Large intestine (tissue), 3 donors: Measurements from ENCODE around the gene RHBDD3. TPM values are rescaled to one million over a fixed set of nuclear protein-coding genes. Genes with fewer than 3 reads are reported as not detected.
"Not testable (repeated sequence)": the region's sequence is repeated elsewhere in the genome, so short reads cannot be mapped to it uniquely, and the experiment has no call there.

ENCODE experiments used
- DNase-seq, 2 donors: peaks; one replicate each; pipeline versions ENCODE4 v3.0.0 to v3.0.0-alpha.2; 2013
- H3K27ac ChIP-seq: one replicate; pipeline ENCODE4 v1.5.1; 2013; ENCODE audit warnings: low read length
- H3K27me3 ChIP-seq: 2 replicates; pipeline ENCODE4 v1.6.1; 2013; ENCODE audit warnings: low read length; ENCODE audit not compliant: control insufficient read depth, insufficient read depth
- H3K36me3 ChIP-seq: 2 replicates; pipeline ENCODE4 v1.6.1; 2013; ENCODE audit warnings: low read length; ENCODE audit not compliant: control insufficient read depth, insufficient read depth
- H3K4me1 ChIP-seq: one replicate; pipeline ENCODE4 v1.6.1; 2013; ENCODE audit warnings: low read length; ENCODE audit not compliant: control insufficient read depth, insufficient read depth
- H3K4me3 ChIP-seq: one replicate; pipeline ENCODE4 v1.5.1; 2013; ENCODE audit warnings: low read length
- H3K9me3 ChIP-seq: one replicate; pipeline ENCODE4 v1.6.1; 2013; ENCODE audit warnings: mild to moderate bottlenecking, low read depth, low read length, moderate library complexity; ENCODE audit not compliant: control insufficient read depth
- WGBS: methylation state at CpG from one replicate; pipeline ENCODE4 v1.1.5; 2013; ENCODE audit warnings: low lambda C conversion rate; ENCODE audit not compliant: insufficient coverage; 5-methylcytosine and 5-hydroxymethylcytosine counted together
- polyA plus RNA-seq: library from polyadenylated mRNA; unstranded; fragments of 120-200 nt; gene quantifications from one replicate; pipeline ENCODE4 v1.2.1, GENCODE V29; 2013

The RHBDD3 gene
- polyA plus RNA-seq, 1 donor: 26.3 TPM

GRCh38 chr22:29258407-29259252, 9.2 kb downstream of the RHBDD3 start:
- no peaks in the 10 kb centered on the region for H3K27me3 ChIP-seq
- no CpG with 5 or more reads among the region's 17 CpGs for WGBS
- H3K4me3 ChIP-seq: no peak overlapping the region
- H3K9me3 ChIP-seq: no peaks in the 10 kb centered on the region
- no peak for DNase-seq
- no peak overlapping the region for H3K27ac ChIP-seq
- H3K4me1 ChIP-seq: no peaks in the 10 kb centered on the region
- H3K36me3 ChIP-seq: peaks cover 66% of the 10 kb centered on the region

DNA sequence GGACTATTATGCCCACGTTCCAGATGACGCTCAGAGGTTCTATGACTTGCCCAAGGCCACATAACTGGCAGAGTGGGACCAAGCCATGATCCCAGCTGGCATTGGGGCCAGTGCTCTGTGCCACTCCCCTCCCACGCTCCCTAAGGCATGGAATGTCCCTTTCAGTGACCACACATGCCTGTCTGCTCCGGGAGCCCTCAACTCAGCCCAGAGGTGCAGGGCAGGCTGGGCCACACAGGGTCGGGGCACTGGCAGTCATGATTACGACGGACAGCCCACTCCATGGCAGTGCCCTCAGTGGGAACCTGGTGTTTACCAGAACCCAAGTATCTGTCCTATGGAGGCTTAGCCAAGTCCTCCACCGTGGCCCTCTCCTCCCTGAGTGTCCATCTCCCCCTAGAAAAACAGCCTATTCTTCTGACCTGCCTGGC, 10.0 kb downstream of the RHBDD3 start:
- H3K36me3 ChIP-seq: peaks cover 68% of the 10 kb centered on the region

DNA sequence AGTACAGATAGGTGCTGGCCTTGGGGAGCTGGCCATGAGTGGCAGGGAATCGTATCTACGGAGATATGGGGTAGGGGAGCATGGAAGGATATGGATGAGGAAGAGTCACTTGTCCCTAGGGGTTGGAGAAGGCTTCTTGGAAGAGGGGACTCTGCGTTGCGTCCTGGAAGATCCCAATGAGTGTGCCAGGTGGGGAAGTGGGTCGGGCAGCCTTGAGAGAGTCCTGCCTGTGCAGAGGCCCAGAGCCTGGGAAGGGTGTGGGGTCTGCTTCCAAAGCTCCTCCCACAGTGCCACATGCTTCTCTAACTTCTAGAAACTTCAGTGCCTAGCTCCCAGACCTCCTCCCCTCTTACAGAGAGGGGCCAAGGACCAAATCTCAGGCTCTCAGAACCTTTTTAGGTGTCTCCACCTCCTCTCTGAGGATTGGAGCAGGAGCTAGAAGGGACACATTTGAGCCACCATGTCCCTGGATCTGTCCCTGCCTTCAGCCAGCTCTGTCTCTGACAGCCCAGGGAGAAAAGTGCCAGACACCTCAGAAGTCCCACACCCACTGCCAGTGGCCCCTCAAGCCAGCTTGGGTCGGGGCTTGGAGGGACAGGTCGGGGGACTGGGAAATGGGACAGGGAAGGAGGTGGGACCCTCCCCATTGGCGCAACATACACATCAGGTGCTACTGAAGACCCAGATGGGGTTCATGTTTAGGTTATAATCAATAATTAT, 11.0 kb downstream of the RHBDD3 start:
- WGBS: 100% methylated on average over 1 of the region's 8 CpGs
- H3K4me3 ChIP-seq: no peak overlapping the region
- H3K36me3 ChIP-seq: peaks cover 73% of the 10 kb centered on the region
- no peak overlapping the region for H3K27ac ChIP-seq
- no peaks in the 10 kb centered on the region for H3K27me3 ChIP-seq
- no peaks in the 10 kb centered on the region for H3K4me1 ChIP-seq
- no peak for DNase-seq
- no peaks in the 10 kb centered on the region for H3K9me3 ChIP-seq

More for the DNA sequence above, 10.0 kb downstream of the RHBDD3 start:
- no peak for DNase-seq
- H3K4me3 ChIP-seq: no peak overlapping the region
- H3K9me3 ChIP-seq: no peaks in the 10 kb centered on the region
- no CpG with 5 or more reads among the region's 8 CpGs for WGBS
- no peaks in the 10 kb centered on the region for H3K27me3 ChIP-seq
- no peaks in the 10 kb centered on the region for H3K4me1 ChIP-seq
- no peak overlapping the region for H3K27ac ChIP-seq

DNA sequence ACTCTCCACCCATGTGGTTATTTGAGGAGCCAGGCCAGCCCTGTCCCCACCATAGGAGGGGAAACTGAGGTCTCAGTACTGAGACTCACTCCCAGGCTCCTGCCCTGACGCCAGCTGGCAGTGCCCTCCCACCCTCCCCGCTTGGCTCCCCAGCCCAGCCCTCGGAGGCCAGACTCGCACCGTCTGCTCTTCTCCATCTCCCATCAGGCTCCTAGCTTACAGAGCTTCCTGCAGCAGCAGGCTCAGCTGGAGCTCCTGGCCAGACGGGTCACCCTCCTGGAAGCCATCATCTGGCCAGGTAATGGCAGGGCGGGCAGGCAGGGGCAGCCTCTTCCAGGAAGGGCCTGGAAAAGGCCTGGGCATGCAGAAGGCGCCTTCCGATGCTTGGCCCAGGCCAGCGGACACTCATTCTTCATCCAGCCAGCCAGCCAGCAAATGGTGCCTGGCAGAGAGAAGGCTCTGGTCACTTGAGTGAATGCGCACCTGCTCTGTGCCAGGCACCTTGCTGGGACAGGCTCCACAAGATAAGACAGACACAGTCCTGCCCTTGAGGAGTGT, 12.6 kb downstream of the RHBDD3 start:
- DNase-seq: no peak
- Histone ChIP-seq H3K27ac (no peak overlapping the region), H3K9me3 (no peaks in the 10 kb centered on the region), H3K4me3 (no peak overlapping the region), H3K27me3 (no peaks in the 10 kb centered on the region), H3K4me1 (no peaks in the 10 kb centered on the region), H3K36me3 (peaks cover 63% of the 10 kb centered on the region)
- no CpG with 5 or more reads among the region's 11 CpGs for WGBS

GRCh38 chr22:29254286-29254660, 13.5 kb downstream of the RHBDD3 start:
- Histone ChIP-seq H3K9me3 (no peaks in the 10 kb centered on the region), H3K27ac (no peak overlapping the region), H3K4me3 (no peak overlapping the region), H3K36me3 (peaks cover 55% of the 10 kb centered on the region), H3K4me1 (no peaks in the 10 kb centered on the region), H3K27me3 (no peaks in the 10 kb centered on the region)
- DNase-seq: no peak
- no CpG with 5 or more reads among the region's 4 CpGs for WGBS

- no peak overlapping the region for H3K27ac ChIP-seq
- no peaks in the 10 kb centered on the region for H3K9me3 ChIP-seq
- H3K27me3 ChIP-seq: no peaks in the 10 kb centered on the region
- DNase-seq: no peak
- no peak overlapping the region for H3K4me3 ChIP-seq
- no peaks in the 10 kb centered on the region for H3K4me1 ChIP-seq
- 92% methylated on average over 2 of the region's 14 CpGs for WGBS
- peaks cover 50% of the 10 kb centered on the region for H3K36me3 ChIP-seq
Observed at GRCh38 chr22:29253561-29254285, 14.1 kb downstream of the RHBDD3 start.

- no peaks in the 10 kb centered on the region for H3K9me3 ChIP-seq
- WGBS: no CpG with 5 or more reads among the region's 10 CpGs
Observed at GRCh38 chr22:29251981-29252911, 15.5 kb downstream of the RHBDD3 start.

DNA sequence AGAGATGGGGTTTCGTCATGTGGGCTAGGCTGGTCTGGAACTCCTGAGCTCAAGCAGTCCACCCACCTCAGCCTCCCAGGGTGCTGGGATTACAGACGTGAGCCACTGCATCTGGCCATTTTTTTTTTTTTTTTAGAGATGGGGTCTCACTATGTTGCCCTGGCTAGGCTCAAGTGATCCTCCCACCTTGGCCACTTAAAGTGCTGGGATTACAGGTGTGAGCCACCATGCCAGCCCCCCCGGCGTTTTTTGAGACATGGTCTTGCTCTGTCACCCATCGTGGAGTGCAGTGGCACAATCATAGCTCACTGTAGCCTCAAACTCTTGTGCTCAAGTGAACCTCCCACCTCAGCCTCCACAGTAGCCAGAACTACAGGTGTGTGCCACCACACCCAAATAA, 16.5 kb downstream of the RHBDD3 start:
- H3K27ac ChIP-seq: no peak overlapping the region
- H3K9me3 ChIP-seq: no peaks in the 10 kb centered on the region
- peaks cover 37% of the 10 kb centered on the region for H3K36me3 ChIP-seq
- DNase-seq: no peak
- WGBS: no CpG with 5 or more reads among the region's 5 CpGs
- no peaks in the 10 kb centered on the region for H3K4me1 ChIP-seq
- H3K4me3 ChIP-seq: no peak overlapping the region
- no peaks in the 10 kb centered on the region for H3K27me3 ChIP-seq

More at GRCh38 chr22:29251981-29252911, 15.5 kb downstream of the RHBDD3 start:
- H3K27ac ChIP-seq: no peak overlapping the region
- no peak for DNase-seq
- peaks cover 40% of the 10 kb centered on the region for H3K36me3 ChIP-seq
- no peaks in the 10 kb centered on the region for H3K27me3 ChIP-seq
- H3K4me1 ChIP-seq: no peaks in the 10 kb centered on the region
- no peak overlapping the region for H3K4me3 ChIP-seq

- H3K4me3 ChIP-seq, DNase-seq, H3K27ac ChIP-seq, H3K9me3 ChIP-seq, H3K27me3 ChIP-seq: not testable (repeated sequence)
- H3K36me3 ChIP-seq: peaks cover 35% of the 10 kb centered on the region
- 100% methylated on average over 3 of the region's 10 CpGs for WGBS
- peaks cover 10% of the 10 kb centered on the region for H3K4me1 ChIP-seq
Observed at GRCh38 chr22:29247891-29248290, 19.9 kb downstream of the RHBDD3 start.
